Bone marrow (tissue), 2 donors: Measurements from ENCODE around the gene MAP3K20.
"Not testable (repeated sequence)": the region's sequence is repeated elsewhere in the genome, so short reads cannot be mapped to it uniquely, and the experiment has no call there.

Experiments used
- DNase-seq, 2 donors: peaks; one replicate each; lab custom pipeline; 2025; lab: John Stamatoyannopoulos, UW

Gene MAP3K20

GRCh38 chr2:173124441-173124840 lies 48.8 kb downstream of the MAP3K20 start:
- DNase-seq, result no peak

GRCh38 chr2:173126819-173127218 lies 51.2 kb downstream of the MAP3K20 start:
- no peak for DNase-seq

GRCh38 chr2:173128132-173128531 lies 52.5 kb downstream of the MAP3K20 start:
- DNase-seq, result not testable (repeated sequence)

- DNase-seq, result no peak
These were observed 55.1 kb downstream of the MAP3K20 start for GRCh38 chr2:173130496-173131465.

- DNase-seq, result no peak
These were observed 56.9 kb downstream of the MAP3K20 start for GRCh38 chr2:173132531-173132930.

- DNase-seq, result peak; percentile 5 to 23
These were observed 59.1 kb downstream of the MAP3K20 start for GRCh38 chr2:173134703-173135102.

- DNase-seq, result no peak
These were observed 60.4 kb downstream of the MAP3K20 start for GRCh38 chr2:173136067-173136466.

- no peak for DNase-seq
These were observed 61.0 kb downstream of the MAP3K20 start for GRCh38 chr2:173136599-173136998.

GRCh38 chr2:173137610-173138009 lies 62.0 kb downstream of the MAP3K20 start:
- no peak for DNase-seq

GRCh38 chr2:173138962-173139361 lies 63.3 kb downstream of the MAP3K20 start:
- DNase-seq, result no peak

GRCh38 chr2:173141666-173142065 lies 66.0 kb downstream of the MAP3K20 start:
- no peak for DNase-seq

- DNase-seq, result no peak
These were observed 69.8 kb downstream of the MAP3K20 start for GRCh38 chr2:173145454-173145853.

- DNase-seq, result no peak
These were observed 70.9 kb downstream of the MAP3K20 start for GRCh38 chr2:173146590-173146989.

GRCh38 chr2:173148520-173148919 lies 72.9 kb downstream of the MAP3K20 start:
- DNase-seq, result no peak

- DNase-seq, result no peak
These were observed 73.8 kb downstream of the MAP3K20 start for GRCh38 chr2:173149491-173149890.

GRCh38 chr2:173150087-173150486 lies 74.4 kb downstream of the MAP3K20 start:
- no peak for DNase-seq

- DNase-seq, result no peak
These were observed 75.3 kb downstream of the MAP3K20 start for GRCh38 chr2:173150963-173151362.

- DNase-seq, result no peak
These were observed 76.2 kb downstream of the MAP3K20 start for GRCh38 chr2:173151671-173152401.

- no peak for DNase-seq
These were observed 77.7 kb downstream of the MAP3K20 start for GRCh38 chr2:173153301-173153885.

- DNase-seq, result no peak
These were observed 82.1 kb downstream of the MAP3K20 start for GRCh38 chr2:173157676-173158293.

GRCh38 chr2:173159791-173160463 lies 84.3 kb downstream of the MAP3K20 start:
- DNase-seq, result peak in 1 of 2 donors; percentile 20

GRCh38 chr2:173160618-173161017 lies 85.0 kb downstream of the MAP3K20 start:
- DNase-seq, result no peak
